GM18867 (cell line): ENCODE results near the gene ZRANB3.
A peak's percentile ranks its signal among the peaks of the same experiment; 100 is the strongest.
"Not testable (repeated sequence)": the region's sequence is repeated elsewhere in the genome, so short reads cannot be mapped to it uniquely, and the experiment has no call there.

Experiments
- ATAC-seq: cut with Tn5 transposase; IDR thresholded peaks from one replicate; pipeline ENCODE4 v1.9.1; 2021; ENCODE audit warnings: mild to moderate bottlenecking, moderate library complexity; ENCODE audit not compliant: unreplicated experiment

The ZRANB3 gene

GRCh38 chr2:135490376-135490775 lies 40.6 kb downstream of the ZRANB3 start:
- no peak for ATAC-seq

DNA sequence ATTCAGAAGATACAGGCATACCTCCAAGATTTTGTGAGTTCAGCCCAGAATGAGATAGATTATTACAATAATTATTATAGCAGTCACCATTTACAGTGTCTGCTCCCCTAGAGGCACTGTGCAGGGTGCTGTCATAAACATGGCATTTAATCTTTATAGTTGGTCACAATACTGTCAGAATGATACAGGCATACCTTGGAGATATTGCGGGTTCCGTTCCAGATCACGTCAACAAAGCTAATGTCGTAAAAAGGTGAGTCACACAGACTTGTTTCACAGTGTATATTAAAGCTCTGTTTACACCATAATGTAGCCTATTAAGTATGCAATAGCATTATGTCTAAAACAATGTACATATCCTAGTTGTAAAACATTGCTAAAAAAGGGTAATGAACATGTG lies 45.6 kb downstream of the ZRANB3 start:
- ATAC-seq, result no peak

DNA sequence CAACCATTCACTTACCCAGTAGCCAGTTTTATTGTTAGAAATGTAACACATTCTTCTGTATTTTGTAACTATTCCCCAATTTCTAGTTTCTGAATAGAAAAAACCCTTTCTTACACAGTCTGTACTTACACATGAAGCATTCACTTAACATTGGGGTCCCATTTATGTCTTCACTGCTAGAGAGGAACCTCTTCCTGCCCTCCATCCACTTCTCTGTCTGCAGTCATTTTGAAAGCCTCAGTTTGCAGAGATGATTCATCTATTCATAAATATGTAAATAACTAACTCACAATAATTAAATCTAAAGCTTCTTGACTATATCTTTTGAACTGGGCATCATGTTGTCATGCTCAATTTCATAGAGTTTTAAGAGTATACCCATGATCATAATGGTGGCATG lies 55.9 kb downstream of the ZRANB3 start:
- ATAC-seq, result no peak

- peak; percentile 60 for ATAC-seq
Measured at GRCh38 chr2:135473567-135473966, 57.5 kb downstream of the ZRANB3 start.

GRCh38 chr2:135471106-135471505 lies 59.9 kb downstream of the ZRANB3 start:
- ATAC-seq, result no peak

GRCh38 chr2:135457279-135457678 lies 73.7 kb downstream of the ZRANB3 start:
- no peak for ATAC-seq

DNA sequence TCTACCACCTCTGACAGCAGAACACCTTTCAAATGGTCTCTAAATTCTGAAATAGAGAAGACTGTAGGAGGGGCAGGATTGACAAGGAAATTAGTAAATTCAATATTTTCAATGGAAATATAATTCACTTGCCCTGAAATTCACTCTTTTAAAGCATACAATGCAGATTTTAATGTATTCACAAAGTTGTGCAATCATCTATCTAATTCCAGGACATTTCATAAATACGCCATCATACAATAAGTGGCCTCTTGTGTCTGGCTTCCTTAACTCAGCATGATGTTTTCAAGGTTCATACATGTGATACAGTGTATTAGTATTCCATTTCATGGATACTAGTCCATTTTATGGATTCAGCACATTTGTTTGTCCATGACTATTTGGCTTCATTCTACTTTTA lies 74.2 kb downstream of the ZRANB3 start:
- ATAC-seq, result no peak

DNA sequence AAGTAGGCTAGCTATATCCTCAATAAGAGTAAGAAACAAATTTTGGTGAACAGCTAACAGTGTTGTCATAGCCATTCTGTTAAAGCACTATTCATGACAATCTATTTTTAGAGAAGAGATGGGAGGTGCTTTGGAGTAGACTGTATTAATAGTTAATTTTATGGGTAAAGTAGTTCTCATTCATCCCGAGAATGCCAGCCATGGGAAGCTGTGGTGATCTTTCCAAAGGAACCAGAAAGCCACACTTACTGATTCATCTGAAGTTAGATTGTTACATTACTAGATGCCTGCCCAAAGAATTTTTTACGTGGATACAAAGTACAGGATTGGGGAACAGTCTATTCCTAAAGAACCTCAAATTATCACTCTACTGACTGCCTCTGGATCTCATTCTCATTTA lies 74.6 kb downstream of the ZRANB3 start:
- ATAC-seq, result no peak

DNA sequence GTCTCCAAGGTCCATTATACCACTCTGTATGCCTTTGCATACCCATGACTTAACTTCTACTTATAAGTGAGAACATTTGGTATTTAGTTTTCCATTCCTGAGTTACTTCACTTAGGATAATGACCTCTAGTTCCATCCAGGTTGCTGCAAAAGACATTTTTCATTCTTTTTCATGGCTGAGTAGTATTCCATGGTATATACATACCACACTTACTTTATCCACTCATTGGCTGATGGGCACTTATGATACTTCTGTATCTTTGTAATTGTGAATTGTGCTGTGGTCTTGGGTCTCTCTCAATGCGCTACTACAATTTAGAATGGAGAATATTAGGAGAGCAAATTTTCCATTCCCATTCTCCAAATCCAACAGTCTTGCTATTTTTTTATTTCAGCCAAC lies 76.4 kb downstream of the ZRANB3 start:
- ATAC-seq, result no peak

DNA sequence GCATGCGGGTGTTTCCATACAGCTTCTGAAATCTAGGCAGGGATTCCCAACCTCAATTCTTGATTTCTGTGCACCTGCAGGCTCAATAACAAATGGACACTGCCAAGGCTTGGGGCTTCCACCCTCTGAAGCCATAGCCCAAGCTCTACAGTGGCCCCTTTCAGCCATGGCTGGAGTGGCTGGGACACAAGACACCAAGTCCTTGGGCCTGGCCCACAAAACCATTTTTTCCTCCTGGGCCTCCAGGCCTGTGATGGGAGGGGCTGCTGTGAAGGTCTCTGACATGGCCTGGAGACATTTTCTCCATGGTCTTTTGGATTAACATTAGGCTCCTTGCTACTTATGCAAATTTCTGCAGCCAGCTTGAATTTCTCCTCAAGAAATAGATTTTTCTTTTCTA lies 78.0 kb downstream of the ZRANB3 start:
- not testable (repeated sequence) for ATAC-seq

GRCh38 chr2:135451966-135452365 lies 79.1 kb downstream of the ZRANB3 start:
- no peak for ATAC-seq

- ATAC-seq, result not testable (repeated sequence)
Measured at GRCh38 chr2:135443013-135443412, 88.0 kb downstream of the ZRANB3 start.

DNA sequence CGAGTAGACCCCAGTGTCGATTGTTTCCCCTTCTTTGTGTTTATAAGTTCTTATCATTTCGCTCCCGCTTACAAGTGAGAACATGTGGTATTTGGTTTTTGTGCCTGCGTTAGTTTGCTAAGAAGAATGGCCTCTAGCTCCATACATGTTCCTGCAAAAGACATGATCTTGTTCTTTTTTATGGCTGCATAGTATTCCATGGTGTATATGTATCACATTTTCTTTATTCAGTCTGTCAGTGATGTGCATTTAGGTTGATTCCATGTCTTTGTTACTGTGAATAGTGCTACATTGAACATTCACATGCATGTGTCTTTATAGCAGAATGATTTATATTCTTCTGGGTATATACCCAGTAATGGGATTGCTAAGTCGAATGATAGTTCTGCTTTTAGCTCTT lies 95.9 kb downstream of the ZRANB3 start:
- not testable (repeated sequence) for ATAC-seq

- no peak for ATAC-seq
Measured at GRCh38 chr2:135424849-135425248, 106.2 kb downstream of the ZRANB3 start.

- ATAC-seq, result no peak
Measured at GRCh38 chr2:135422898-135423297, 108.1 kb downstream of the ZRANB3 start.

- no peak for ATAC-seq
Measured at GRCh38 chr2:135411646-135412045, 119.4 kb downstream of the ZRANB3 start.

DNA sequence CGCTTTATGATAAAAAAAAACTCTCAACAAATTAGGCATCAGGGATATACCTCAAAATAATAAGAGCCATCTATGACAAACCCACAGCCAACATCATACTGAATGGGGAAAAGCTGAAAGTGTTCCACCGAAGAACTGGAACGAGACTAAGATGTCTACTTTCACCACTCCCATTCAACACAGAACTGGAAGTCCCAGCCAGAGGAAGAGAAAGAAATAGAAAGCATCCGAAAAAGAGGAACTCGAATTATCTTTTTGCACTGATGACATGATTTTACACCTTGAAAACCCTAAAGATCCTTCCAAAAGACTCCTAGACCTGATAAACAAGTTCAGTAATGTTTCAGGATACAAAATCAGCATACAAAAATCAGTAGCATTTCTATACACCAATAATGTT lies 121.6 kb downstream of the ZRANB3 start:
- no peak for ATAC-seq

DNA sequence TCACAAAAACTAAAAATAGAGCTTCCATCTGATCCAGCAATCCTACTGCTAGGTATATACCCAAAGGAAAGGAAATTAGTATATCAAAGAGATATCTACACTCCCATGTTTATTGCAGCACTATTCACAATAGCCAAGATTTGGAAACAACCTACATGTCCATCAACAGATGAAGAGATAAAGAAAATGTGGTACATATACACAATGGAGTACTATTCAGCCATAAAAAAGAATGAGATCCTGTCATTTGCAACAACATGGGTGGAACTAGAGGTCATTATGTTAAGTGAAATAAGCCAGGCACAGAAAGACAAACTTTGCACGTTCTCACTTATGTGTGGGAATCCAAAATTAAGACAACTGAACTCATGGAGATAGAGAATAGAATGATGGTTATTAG lies 134.8 kb downstream of the ZRANB3 start:
- ATAC-seq, result not testable (repeated sequence)

DNA sequence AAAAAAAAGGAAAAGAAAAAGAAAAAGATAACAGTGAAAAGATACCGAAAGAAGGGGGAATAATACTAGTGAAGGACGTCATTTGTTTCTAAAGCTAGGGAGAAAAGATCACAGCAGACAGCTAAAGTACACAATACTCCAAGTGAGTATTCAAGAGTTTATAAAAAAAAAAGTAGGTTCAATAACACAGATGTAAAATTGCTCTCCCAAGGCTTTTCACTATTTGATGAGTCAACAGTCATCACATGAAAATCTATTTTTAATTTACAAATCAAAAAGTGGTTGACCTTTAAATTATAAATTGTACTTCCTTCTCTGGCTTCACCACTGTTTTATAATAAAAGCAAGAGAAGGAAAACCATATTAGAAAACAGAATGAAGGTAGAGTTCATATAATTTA lies 144.0 kb downstream of the ZRANB3 start:
- no peak for ATAC-seq

- no peak for ATAC-seq
Measured at GRCh38 chr2:135378591-135378990, 152.4 kb downstream of the ZRANB3 start.

- ATAC-seq, result no peak
Measured at GRCh38 chr2:135373702-135374101, 157.3 kb downstream of the ZRANB3 start.

- no peak for ATAC-seq
Measured at GRCh38 chr2:135349941-135350340, 181.1 kb downstream of the ZRANB3 start.

DNA sequence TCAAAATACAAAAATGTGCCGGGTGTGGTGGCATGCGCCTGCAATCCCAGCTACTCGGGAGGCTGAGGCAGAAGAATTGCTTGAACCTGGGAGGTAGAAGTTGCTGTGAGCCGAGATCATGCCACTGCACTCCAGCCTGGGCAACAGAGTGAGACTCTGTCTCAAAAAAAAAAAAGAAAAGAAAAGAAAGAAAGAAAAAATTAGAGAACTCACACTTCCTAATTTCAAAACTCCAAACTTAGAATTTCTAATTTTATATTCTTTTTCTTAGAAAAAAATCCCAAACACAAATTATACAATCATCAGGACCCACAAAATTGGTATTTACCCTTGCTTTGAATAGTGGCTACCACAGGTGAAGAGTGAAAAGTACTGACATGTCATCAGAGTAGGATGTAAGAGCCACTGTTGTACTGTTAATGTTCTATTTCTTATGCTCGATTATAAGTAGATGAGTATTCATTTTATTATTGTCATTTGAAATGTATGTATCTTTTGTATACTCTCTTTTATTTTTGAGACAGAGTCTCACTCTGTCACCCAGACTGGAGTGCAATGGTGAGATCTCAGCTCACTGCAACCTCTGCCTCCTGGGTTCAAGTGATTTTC lies 182.8 kb downstream of the ZRANB3 start:
- not testable (repeated sequence) for ATAC-seq
